Measurements from ENCODE around the gene LMBR1.

LMBR1 gene

GRCh38 chr7:156842317-156842716 is 50.7 kb downstream of the LMBR1 start:
- Mint-ChIP-seq H3K36me3 (peaks cover 12% of the 10 kb centered on the region), H3K27me3 (no peaks in the 10 kb centered on the region), H3K4me1 (peaks cover 36% of the 10 kb centered on the region), H3K27ac (no peak overlapping the region), H3K4me3 (no peak overlapping the region), H3K9me3 (no peaks in the 10 kb centered on the region)

DNA sequence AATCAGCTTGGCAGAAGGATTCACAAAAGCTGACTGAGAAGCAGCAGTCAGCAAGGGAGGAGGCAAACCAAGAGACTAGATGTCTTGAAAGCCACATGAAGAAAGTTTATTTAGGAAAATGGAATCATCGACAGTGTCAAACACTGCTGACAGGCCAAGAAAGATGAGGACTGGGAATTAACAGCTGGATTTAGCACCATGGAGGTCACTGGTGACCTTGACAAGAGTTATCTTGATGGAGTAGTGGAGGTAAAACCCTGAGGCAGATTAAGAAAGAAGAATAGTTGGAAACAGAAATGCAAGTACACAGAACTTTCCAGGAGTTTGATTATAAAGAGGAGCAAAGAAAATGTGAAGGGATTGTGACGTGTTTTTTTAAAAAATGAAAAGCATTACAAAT is 51.5 kb downstream of the LMBR1 start:
- no peaks in the 10 kb centered on the region for H3K27me3 Mint-ChIP-seq
- no peaks in the 10 kb centered on the region for H3K9me3 Mint-ChIP-seq
- H3K4me1 Mint-ChIP-seq, result peaks cover 28% of the 10 kb centered on the region
- no peak overlapping the region for H3K4me3 Mint-ChIP-seq
- no peak overlapping the region for H3K27ac Mint-ChIP-seq
- H3K36me3 Mint-ChIP-seq, result peaks cover 11% of the 10 kb centered on the region

DNA sequence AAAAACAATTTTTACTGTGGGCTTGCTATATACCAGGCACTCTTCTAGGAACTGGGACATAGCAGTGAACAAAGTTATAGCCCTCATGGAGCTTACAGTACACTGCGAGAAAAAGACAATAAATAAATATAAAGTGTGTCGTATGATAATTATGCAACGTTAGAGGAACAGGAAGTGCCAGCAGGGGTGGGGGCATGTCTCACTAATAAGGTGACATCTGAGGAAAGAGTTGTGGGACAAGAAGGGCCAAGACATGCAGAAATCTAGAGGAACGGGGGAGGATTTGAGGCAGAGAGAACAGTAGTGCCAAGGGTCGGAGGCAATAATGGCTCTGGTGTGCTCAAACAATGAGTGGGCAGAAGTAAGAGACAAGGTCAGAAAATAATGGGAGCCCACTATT is 52.8 kb downstream of the LMBR1 start:
- Mint-ChIP-seq H3K27me3 (no peaks in the 10 kb centered on the region), H3K36me3 (peaks cover 16% of the 10 kb centered on the region), H3K4me1 (peaks cover 18% of the 10 kb centered on the region), H3K9me3 (no peaks in the 10 kb centered on the region), H3K4me3 (no peak overlapping the region), H3K27ac (no peak overlapping the region)

GRCh38 chr7:156836443-156836842 is 56.5 kb downstream of the LMBR1 start:
- Mint-ChIP-seq H3K9me3 (no peaks in the 10 kb centered on the region), H3K4me1 (peaks cover 12% of the 10 kb centered on the region), H3K27ac (no peak overlapping the region), H3K27me3 (no peaks in the 10 kb centered on the region), H3K4me3 (no peak overlapping the region), H3K36me3 (peaks cover 22% of the 10 kb centered on the region)

GRCh38 chr7:156834462-156834861 is 58.5 kb downstream of the LMBR1 start:
- peaks cover 17% of the 10 kb centered on the region for H3K36me3 Mint-ChIP-seq
- H3K4me1 Mint-ChIP-seq, result peaks cover 4% of the 10 kb centered on the region
- no peak overlapping the region for H3K4me3 Mint-ChIP-seq
- H3K27me3 Mint-ChIP-seq, result no peaks in the 10 kb centered on the region
- H3K9me3 Mint-ChIP-seq, result no peaks in the 10 kb centered on the region
- H3K27ac Mint-ChIP-seq, result no peak overlapping the region

GRCh38 chr7:156833312-156833711 is 59.7 kb downstream of the LMBR1 start:
- Mint-ChIP-seq H3K4me1 (peaks cover 3% of the 10 kb centered on the region), H3K9me3 (no peaks in the 10 kb centered on the region), H3K4me3 (no peak overlapping the region), H3K27ac (no peak overlapping the region), H3K27me3 (no peaks in the 10 kb centered on the region), H3K36me3 (peaks cover 15% of the 10 kb centered on the region)

GRCh38 chr7:156832195-156832877 is 60.6 kb downstream of the LMBR1 start:
- Mint-ChIP-seq H3K36me3 (peaks cover 12% of the 10 kb centered on the region), H3K4me1 (peaks cover 3% of the 10 kb centered on the region), H3K4me3 (no peak overlapping the region), H3K9me3 (no peaks in the 10 kb centered on the region), H3K27ac (no peak overlapping the region), H3K27me3 (no peaks in the 10 kb centered on the region)

DNA sequence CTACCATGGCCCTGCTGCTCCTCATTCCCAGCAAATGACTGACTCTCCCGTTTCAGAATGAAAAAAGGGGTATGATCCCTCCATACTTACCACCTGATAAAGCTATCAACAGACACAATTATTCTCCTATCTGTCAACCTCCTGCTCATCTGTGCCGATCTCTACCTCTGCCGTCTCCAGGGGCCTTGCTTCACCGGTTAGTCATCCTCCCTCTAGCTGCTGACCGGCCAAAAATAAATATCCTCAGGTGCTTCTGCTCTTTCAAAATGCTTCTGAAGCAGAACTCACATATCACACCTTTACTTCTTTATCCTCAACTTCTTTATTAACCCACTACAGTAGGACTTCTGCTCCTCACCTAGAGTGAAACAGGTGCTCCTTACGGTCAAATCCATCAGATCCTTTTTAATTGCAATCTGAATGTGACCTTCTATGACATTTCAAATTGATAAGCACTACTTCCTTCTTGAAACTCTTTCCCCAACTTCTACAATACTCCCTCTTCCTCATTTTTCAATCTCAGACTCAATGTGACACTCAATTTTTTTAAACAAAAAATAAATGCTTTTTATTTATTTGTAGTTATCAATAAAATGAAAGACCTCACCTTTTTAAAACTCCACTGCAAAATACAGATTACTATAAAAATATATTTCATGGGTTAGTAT is 63.2 kb downstream of the LMBR1 start:
- no peaks in the 10 kb centered on the region for H3K9me3 Mint-ChIP-seq
- H3K4me1 Mint-ChIP-seq, result no peaks in the 10 kb centered on the region
- H3K4me3 Mint-ChIP-seq, result no peak overlapping the region
- H3K27me3 Mint-ChIP-seq, result no peaks in the 10 kb centered on the region
- H3K27ac Mint-ChIP-seq, result no peak overlapping the region
- peaks cover 9% of the 10 kb centered on the region for H3K36me3 Mint-ChIP-seq

GRCh38 chr7:156827587-156828203 is 65.3 kb downstream of the LMBR1 start:
- Mint-ChIP-seq H3K36me3 (peaks cover 7% of the 10 kb centered on the region), H3K4me1 (no peaks in the 10 kb centered on the region), H3K4me3 (no peak overlapping the region), H3K27me3 (no peaks in the 10 kb centered on the region), H3K27ac (no peak overlapping the region), H3K9me3 (no peaks in the 10 kb centered on the region)

DNA sequence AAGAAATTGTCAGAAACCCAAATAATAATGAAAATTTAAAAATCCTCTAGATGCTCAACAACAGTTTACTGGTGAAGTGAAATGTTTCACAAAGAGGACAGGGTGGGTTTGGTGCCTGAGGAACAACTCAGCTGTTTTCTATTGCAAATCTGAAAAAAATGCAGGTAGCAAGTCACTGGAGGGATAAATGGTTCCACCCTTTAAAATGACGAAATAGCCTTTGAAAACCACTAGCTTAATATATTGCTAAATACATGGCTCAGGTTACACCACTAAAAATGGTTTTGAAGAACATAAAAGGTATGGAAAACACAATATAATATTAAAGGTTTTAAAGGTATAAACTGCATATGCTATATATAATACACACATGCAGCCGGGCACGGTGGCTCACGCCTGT is 69.5 kb downstream of the LMBR1 start:
- H3K9me3 Mint-ChIP-seq, result no peaks in the 10 kb centered on the region

DNA sequence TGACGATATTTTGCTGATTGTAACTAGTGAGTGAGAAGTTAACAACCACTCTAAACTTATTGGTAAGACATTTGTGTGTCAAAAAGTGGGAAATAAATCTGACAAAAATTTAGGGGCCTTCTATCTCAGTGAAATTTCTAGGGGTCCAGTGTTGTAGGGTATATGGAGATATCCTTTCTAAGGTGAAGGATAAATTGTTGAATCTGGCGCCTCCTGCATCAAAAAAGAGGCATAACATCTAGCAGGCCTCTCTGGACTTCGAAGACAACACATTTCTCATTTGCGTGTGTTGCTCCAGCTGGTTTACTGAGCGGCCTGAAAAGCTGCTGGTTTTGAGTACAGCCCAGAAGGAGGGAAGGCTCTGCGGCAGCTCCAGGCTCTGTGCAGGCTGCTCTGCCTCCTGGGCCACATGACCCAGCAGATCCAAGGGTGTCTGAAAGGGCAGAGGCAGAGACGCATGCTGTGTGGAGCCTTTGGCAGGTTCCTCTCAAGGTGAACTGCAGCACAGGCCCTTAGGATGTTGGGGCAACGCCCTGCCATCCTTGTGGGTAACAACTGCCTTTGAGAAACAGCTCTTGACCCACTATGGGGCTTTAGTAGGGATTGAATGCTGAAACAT is 72.4 kb downstream of the LMBR1 start:
- Mint-ChIP-seq H3K4me1 (no peaks in the 10 kb centered on the region), H3K9me3 (no peaks in the 10 kb centered on the region), H3K27me3 (no peaks in the 10 kb centered on the region), H3K36me3 (peaks cover 9% of the 10 kb centered on the region), H3K27ac (no peak overlapping the region), H3K4me3 (no peak overlapping the region)

More for the DNA sequence above, 69.5 kb downstream of the LMBR1 start:
- Mint-ChIP-seq H3K27ac (no peak overlapping the region), H3K4me3 (no peak overlapping the region), H3K36me3 (peaks cover 8% of the 10 kb centered on the region), H3K27me3 (no peaks in the 10 kb centered on the region), H3K4me1 (no peaks in the 10 kb centered on the region)

DNA sequence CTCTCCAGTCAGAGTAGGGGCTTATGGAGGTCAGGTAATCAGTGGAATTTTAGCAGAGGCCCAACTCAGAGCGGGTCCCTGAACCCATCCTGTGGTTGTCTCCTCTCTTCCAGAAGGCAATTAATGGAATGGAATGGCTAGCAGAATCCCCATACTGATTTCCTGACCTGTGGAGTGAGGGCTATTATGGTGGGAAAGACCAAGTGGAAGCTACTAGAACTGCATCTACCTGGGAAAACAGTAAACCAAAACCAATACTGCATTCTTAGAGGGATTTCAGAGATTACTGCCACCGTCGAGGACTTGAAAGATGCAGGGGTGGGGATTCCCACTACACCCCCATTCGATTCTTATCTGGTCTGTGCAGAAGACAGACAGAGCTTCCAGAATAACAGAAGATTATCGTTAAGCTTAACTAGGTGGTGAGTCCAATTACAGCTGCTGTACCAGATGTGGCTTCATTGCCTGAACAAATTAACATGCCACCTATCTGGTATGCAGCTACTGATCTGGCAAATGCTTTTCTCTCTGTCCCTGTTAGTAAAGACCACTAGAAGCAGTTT is 73.2 kb downstream of the LMBR1 start:
- no peaks in the 10 kb centered on the region for H3K9me3 Mint-ChIP-seq
- no peaks in the 10 kb centered on the region for H3K4me1 Mint-ChIP-seq
- no peak overlapping the region for H3K4me3 Mint-ChIP-seq
- no peak overlapping the region for H3K27ac Mint-ChIP-seq
- H3K27me3 Mint-ChIP-seq, result no peaks in the 10 kb centered on the region
- peaks cover 8% of the 10 kb centered on the region for H3K36me3 Mint-ChIP-seq

DNA sequence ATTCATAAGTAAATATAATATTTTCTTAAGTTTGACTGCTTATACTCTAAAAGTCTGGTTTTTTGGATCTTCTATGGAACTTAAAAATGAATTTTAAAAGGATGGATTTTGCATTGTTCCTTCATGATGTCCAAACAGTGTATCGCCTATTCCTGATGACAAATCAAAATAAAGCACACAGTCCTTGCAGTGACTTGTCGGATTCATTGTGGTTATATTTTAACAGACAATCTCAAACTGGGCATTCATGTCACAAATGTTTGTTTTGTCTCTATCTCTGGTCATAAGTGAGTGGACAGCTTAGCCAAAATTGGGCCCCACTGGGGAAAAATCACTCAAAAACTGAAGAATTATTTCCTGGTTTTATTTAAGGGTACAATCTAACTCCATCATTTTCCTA is 74.8 kb downstream of the LMBR1 start:
- Mint-ChIP-seq H3K27ac (no peak overlapping the region), H3K36me3 (peaks cover 10% of the 10 kb centered on the region), H3K27me3 (no peaks in the 10 kb centered on the region), H3K4me3 (no peak overlapping the region), H3K9me3 (no peaks in the 10 kb centered on the region), H3K4me1 (no peaks in the 10 kb centered on the region)

DNA sequence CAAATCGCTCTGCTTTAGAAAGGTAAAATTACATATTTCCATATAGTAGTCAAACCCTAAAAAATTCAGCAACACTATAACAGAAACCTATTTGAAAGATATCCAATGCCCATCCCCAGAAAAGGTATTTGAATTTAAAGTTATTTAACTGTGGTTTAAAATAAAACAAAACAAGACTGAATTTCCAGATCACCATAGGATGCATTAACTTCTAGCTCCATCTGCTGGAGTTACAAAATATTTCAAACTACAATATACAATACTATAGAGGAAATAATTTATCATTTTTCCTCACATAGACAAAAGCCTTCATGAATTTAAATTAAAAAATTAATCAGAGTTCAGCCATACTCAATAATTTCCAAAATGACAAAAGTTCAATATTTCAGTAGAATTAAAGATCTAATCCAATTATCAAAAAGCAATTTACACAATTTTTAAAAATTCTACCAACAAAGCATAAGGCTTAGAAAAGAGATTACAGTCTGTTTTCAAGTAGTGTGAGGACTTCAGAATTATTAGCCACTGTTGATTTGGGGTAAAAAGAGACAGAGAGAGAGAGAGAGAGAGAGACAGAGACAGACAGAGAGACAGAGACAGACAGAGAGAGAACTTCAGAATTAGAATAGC is 75.9 kb downstream of the LMBR1 start:
- Mint-ChIP-seq H3K27ac (no peak overlapping the region), H3K9me3 (no peaks in the 10 kb centered on the region), H3K4me3 (no peak overlapping the region), H3K36me3 (peaks cover 12% of the 10 kb centered on the region), H3K27me3 (no peaks in the 10 kb centered on the region), H3K4me1 (no peaks in the 10 kb centered on the region)

DNA sequence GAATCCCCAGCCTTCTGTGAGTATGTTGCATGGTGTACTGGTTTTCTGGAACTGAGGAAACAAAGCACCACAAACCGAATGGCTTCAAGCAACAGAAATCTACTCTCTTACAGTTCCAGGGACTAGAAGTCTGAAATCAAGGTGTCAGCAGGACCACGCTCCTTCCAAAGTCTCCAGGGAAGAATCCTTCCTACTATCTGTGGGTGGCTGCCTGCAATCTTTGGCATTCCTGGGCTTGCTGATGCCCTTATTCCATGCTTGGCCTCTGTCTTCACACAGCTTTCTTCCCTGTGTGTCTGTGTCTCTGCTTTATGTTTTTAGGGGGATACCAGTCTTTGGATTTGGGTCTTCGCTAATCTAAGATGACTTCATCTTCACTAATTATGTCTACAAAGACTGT is 81.3 kb downstream of the LMBR1 start:
- Mint-ChIP-seq H3K9me3 (no peaks in the 10 kb centered on the region), H3K27me3 (no peaks in the 10 kb centered on the region), H3K4me1 (no peaks in the 10 kb centered on the region), H3K4me3 (no peak overlapping the region), H3K27ac (no peak overlapping the region), H3K36me3 (peaks cover 14% of the 10 kb centered on the region)

Data from activated naive CD4-positive, alpha-beta T cell treated with anti-CD3 and anti-CD28 coated beads, Interleukin-2, amount 50 U/mL, for 24 hours (primary cell).